PC-3 (cell line): ENCODE results near the gene NSRP1. TPM values are rescaled to one million over a fixed set of nuclear protein-coding genes. Genes with fewer than 3 reads are reported as not detected.

Source experiments
- ATAC-seq: fragments of 200-7000 bp; cut with Tn5 transposase; 2 replicates; pipeline ENCODE4 v1.9.1; 2020; ENCODE audit warnings: mild to moderate bottlenecking, moderate library complexity
- BruUV-seq: library from RNA; stranded (reverse); fragments of 400-500 nt; replicated peaks from 2 replicates; lab custom pipeline; 2021; lab: Mats Ljungman, UMichigan
- CTCF ChIA-PET: fragments of 300-600 bp; sonication (Branson Sonifier 250); formaldehyde crosslinking; loops from one replicate; lab custom pipeline; 2022; ENCODE audit warnings: antibody characterized with exemption; lab: Charles Lee
- POLR2A ChIA-PET: fragments of 300-600 bp; sonication (Branson Sonifier 250); formaldehyde crosslinking; loops from one replicate; lab custom pipeline; 2022; ENCODE audit warnings: antibody characterized with exemption; ENCODE audit not compliant: unreplicated experiment; lab: Charles Lee
- DNase-seq: peaks from one replicate; pipeline ENCODE4 v3.0.0-alpha.2; 2015
- H2AFZ ChIP-seq: fragments of 300-600 bp; sonication (generic); 2 replicates; pipeline ENCODE4 v1.6.0; 2016; ENCODE audit warnings: antibody characterized with exemption, low read length
- H3F3A ChIP-seq: fragments of 300-600 bp; sonication (generic); one replicate; pipeline ENCODE4 v1.6.0; 2017; ENCODE audit warnings: antibody characterized with exemption, low read length, control low read depth, mild to moderate bottlenecking; ENCODE audit not compliant: unreplicated experiment
- H3K27ac ChIP-seq: fragments of 300-600 bp; sonication (generic); 2 replicates; pipeline ENCODE4 v1.5.1; 2016; ENCODE audit warnings: mild to moderate bottlenecking, low read length
- H3K27me3 ChIP-seq: fragments of 300-600 bp; sonication (generic); 2 replicates; pipeline ENCODE4 v1.6.1; 2016; ENCODE audit warnings: low read length, mixed read lengths
- H3K36me3 ChIP-seq: fragments of 300-600 bp; sonication (generic); 2 replicates; pipeline ENCODE4 v1.6.1; 2016; ENCODE audit warnings: low read depth, mixed run types, low read length, mixed read lengths
- H3K4me1 ChIP-seq: fragments of 300-600 bp; sonication (generic); 2 replicates; pipeline ENCODE4 v1.5.1; 2016; ENCODE audit warnings: low read length; ENCODE audit not compliant: insufficient read depth
- H3K4me2 ChIP-seq: fragments of 300-600 bp; sonication (generic); 2 replicates; pipeline ENCODE4 v1.6.0; 2016; ENCODE audit warnings: low read length
- H3K4me3 ChIP-seq: fragments of 300-600 bp; sonication (generic); 2 replicates; pipeline ENCODE4 v1.5.1; 2016; ENCODE audit warnings: mild to moderate bottlenecking, low read length, mixed read lengths
- H3K79me2 ChIP-seq: fragments of 300-600 bp; sonication (generic); 2 replicates; pipeline ENCODE4 v1.6.1; 2017; ENCODE audit warnings: low read length, mixed read lengths
- H3K9ac ChIP-seq: fragments of 300-600 bp; sonication (generic); 2 replicates; pipeline ENCODE4 v1.6.0; 2016; ENCODE audit warnings: mild to moderate bottlenecking, low read length
- H3K9me2 ChIP-seq: fragments of 300-600 bp; sonication (generic); replicated peaks from 2 replicates; pipeline ENCODE4 v1.6.1; 2016; ENCODE audit warnings: mixed run types, low read length, mixed read lengths
- H3K9me3 ChIP-seq: fragments of 300-600 bp; sonication (generic); 2 replicates; pipeline ENCODE4 v1.6.1; 2016; ENCODE audit warnings: low read length, mixed read lengths
- H4K20me1 ChIP-seq: fragments of 300-600 bp; sonication (generic); 2 replicates; pipeline ENCODE4 v1.6.1; 2016; ENCODE audit warnings: low read length, mixed read lengths
- CTCF ChIP-seq: fragments of 300-600 bp; sonication (generic); conservative IDR thresholded peaks from 2 replicates; pipeline ENCODE4 v1.5.1; 2017; ENCODE audit warnings: antibody characterized with exemption, low read depth, mild to moderate bottlenecking, low read length
- EZH2 ChIP-seq: fragments of 300-600 bp; sonication (generic); IDR thresholded peaks from one replicate; pipeline ENCODE4 v1.6.1; 2017; ENCODE audit warnings: antibody characterized with exemption, mild to moderate bottlenecking, low read length; ENCODE audit not compliant: unreplicated experiment
- EZH2phosphoT487 ChIP-seq: fragments of 300-600 bp; sonication (generic); IDR thresholded peaks from 2 replicates; pipeline ENCODE4 v1.6.1; 2018; ENCODE audit warnings: mild to moderate bottlenecking, antibody characterized with exemption, low read length, borderline replicate concordance
- intact Hi-C: fragments of 100-400 bp; cut with micrococcal nuclease; formaldehyde crosslinking; loops from 2 replicates; pipeline ENCODE4 v1.9.0; 2023
- total RNA-seq: library from RNA; depleted of rRNA; stranded (reverse); fragments of >200 nt; gene quantifications from 2 replicates; pipeline ENCODE4 v1.2.3, GENCODE V29; 2014

The NSRP1 gene
- total RNA-seq, 1 experiment from 2014 or later = 6.4 TPM

GRCh38 chr17:30074730-30075129 is 41.9 kb upstream of the NSRP1 start:
- no peaks in the 10 kb centered on the region for H3K4me1 ChIP-seq
- H3K4me2 ChIP-seq = no peak overlapping the region
- H3K27ac ChIP-seq = no peak overlapping the region
- no TSS peak for BruUV-seq
- no peak overlapping the region for H3K9ac ChIP-seq
- no peak overlapping the region for H3K4me3 ChIP-seq
- DNase-seq (no peak), ATAC-seq (no peak)
- H2AFZ ChIP-seq = no peak overlapping the region
- H4K20me1 ChIP-seq = no peaks in the 10 kb centered on the region
- TF ChIP-seq EZH2phosphoT487 (no peak), EZH2 (no peak), CTCF (no peak)
- H3K36me3 ChIP-seq = no peaks in the 10 kb centered on the region
- H3K79me2 ChIP-seq = no peaks in the 10 kb centered on the region
- ChIA-PET CTCF (no interaction called here), POLR2A (no interaction called here)
- intact Hi-C loops = no loop called here
- H3F3A ChIP-seq = no peaks in the 10 kb centered on the region
- H3K27me3 ChIP-seq = peaks cover 48% of the 10 kb centered on the region
- no peaks in the 10 kb centered on the region for H3K9me3 ChIP-seq
- H3K9me2 ChIP-seq = no peaks in the 10 kb centered on the region

GRCh38 chr17:30082773-30083172 is 33.8 kb upstream of the NSRP1 start:
- DNase-seq (no peak), ATAC-seq (no peak)
- H3K4me3 ChIP-seq = no peak overlapping the region
- H3K9me3 ChIP-seq = no peaks in the 10 kb centered on the region
- TF ChIP-seq EZH2 (no peak), EZH2phosphoT487 (no peak), CTCF (no peak)
- H3K27ac ChIP-seq = no peak overlapping the region
- no TSS peak for BruUV-seq
- no peaks in the 10 kb centered on the region for H3K36me3 ChIP-seq
- no peaks in the 10 kb centered on the region for H3K79me2 ChIP-seq
- no peak overlapping the region for H3K4me2 ChIP-seq
- no peak overlapping the region for H3K9ac ChIP-seq
- no peaks in the 10 kb centered on the region for H3F3A ChIP-seq
- no peaks in the 10 kb centered on the region for H4K20me1 ChIP-seq
- POLR2A ChIA-PET = no interaction called here
- CTCF ChIA-PET = interaction anchor here (0.6 kb wide), 1 partner anchor 50 kb away, joined by 4 read pairs; no protein-coding TSS in a partner anchor
- intact Hi-C loops = no loop called here
- H2AFZ ChIP-seq = no peak overlapping the region
- no peaks in the 10 kb centered on the region for H3K4me1 ChIP-seq
- H3K9me2 ChIP-seq = no peaks in the 10 kb centered on the region
- peaks cover 29% of the 10 kb centered on the region for H3K27me3 ChIP-seq

- H4K20me1 ChIP-seq = no peaks in the 10 kb centered on the region
- TF ChIP-seq EZH2phosphoT487 (no peak), EZH2 (no peak), CTCF (no peak)
- peaks cover 11% of the 10 kb centered on the region for H3K27me3 ChIP-seq
- no peak overlapping the region for H3K27ac ChIP-seq
- H3K9me2 ChIP-seq = no peaks in the 10 kb centered on the region
- no peak overlapping the region for H2AFZ ChIP-seq
- no peaks in the 10 kb centered on the region for H3F3A ChIP-seq
- CTCF ChIA-PET = no interaction called here
- no peak for ATAC-seq
- H3K4me3 ChIP-seq = no peak overlapping the region
- H3K9ac ChIP-seq = no peak overlapping the region
- H3K4me1 ChIP-seq = no peaks in the 10 kb centered on the region
- POLR2A ChIA-PET = no interaction called here
- no peaks in the 10 kb centered on the region for H3K9me3 ChIP-seq
- BruUV-seq = no TSS peak
- no peaks in the 10 kb centered on the region for H3K79me2 ChIP-seq
- H3K36me3 ChIP-seq = no peaks in the 10 kb centered on the region
- intact Hi-C loops = no loop called here
- DNase-seq = no peak
- no peak overlapping the region for H3K4me2 ChIP-seq
These were observed 31.8 kb upstream of the NSRP1 start for GRCh38 chr17:30084788-30085187.
